ENCODE measurements around the gene NDST1. TPM values are rescaled to one million over a fixed set of nuclear protein-coding genes. Genes with fewer than 3 reads are reported as not detected.

The NDST1 gene
- total RNA-seq, 4 donors from 2014 or later, result 32.4 to 104 (median 42.6) TPM

DNA sequence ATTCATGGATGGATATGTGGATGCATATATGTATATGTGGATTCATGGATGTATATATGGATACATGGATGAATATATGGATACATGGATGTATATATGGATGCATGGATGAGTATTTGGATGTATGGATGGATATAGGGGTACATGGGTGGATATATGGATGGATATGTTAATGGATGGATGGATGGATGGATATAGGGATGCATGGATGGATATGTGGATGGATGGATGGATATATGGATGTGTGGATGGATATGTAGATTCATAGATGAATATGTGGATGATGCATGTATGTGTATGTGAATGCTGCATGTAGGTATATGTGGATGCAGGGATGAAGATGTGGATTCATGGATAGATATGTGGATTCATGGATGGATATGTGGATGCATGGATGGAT, 79.1 kb downstream of the NDST1 start:
- TF ChIP-seq, protein P1, sequence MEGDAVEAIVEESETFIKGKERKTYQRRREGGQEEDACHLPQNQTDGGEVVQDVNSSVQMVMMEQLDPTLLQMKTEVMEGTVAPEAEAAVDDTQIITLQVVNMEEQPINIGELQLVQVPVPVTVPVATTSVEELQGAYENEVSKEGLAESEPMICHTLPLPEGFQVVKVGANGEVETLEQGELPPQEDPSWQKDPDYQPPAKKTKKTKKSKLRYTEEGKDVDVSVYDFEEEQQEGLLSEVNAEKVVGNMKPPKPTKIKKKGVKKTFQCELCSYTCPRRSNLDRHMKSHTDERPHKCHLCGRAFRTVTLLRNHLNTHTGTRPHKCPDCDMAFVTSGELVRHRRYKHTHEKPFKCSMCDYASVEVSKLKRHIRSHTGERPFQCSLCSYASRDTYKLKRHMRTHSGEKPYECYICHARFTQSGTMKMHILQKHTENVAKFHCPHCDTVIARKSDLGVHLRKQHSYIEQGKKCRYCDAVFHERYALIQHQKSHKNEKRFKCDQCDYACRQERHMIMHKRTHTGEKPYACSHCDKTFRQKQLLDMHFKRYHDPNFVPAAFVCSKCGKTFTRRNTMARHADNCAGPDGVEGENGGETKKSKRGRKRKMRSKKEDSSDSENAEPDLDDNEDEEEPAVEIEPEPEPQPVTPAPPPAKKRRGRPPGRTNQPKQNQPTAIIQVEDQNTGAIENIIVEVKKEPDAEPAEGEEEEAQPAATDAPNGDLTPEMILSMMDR (IDR thresholded peaks at IDR 0.05; ENCODE audit: low read depth), result no peak

DNA sequence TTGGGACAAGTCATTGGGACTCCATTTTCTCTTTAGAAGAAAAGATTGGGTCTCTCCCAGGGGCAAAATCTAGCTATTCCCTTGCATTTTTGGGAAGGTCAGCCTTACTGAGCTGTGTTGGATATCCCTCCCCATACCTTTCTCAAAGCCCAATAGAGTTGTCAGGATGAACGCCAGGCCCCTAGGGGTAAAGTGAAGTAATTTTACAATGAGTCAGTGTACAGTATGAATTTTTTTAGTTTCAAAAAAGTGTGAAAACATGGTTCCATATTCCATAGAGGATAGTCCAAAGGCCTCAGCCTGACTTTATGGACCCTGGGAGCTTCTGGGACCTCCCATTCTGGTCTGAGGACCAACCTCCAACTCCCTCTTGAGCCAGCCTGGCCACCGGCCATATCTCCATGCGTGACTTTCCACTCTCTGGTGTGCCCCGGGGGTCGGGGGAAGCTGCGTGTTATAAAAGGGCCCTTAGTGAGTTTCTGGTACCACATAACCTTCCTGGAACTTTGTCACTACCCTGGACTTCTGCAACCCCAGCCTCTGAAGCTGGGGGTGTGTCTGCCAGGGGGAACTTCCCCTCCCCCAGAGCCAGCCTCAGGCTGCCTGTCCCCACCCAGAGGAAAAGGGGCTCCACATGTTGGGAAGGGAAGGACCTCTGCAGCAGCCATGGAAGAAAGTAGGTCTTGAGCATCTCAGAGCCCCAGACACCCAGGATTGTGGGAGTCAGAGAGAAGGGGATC, 80.1 kb downstream of the NDST1 start:
- TF ChIP-seq, protein P1 (IDR thresholded peaks at IDR 0.05; ENCODE audit: low read depth), result no peak

DNA sequence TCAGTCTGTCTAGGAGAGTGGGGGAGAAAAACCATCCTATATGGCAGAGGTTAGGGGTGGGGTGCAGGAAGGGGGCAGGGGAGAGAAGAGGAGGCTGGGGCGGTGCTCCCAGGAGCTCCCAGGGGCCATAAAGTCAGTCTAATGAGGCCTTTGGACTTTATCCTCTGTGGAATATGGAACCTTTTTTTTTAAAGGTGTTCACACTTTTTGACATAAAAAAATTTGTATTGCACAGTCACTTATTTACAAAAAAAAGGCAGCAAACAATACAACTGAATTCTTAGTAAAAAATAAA, 80.6 kb downstream of the NDST1 start:
- TF ChIP-seq, protein P1 (IDR thresholded peaks at IDR 0.05; ENCODE audit: low read depth), result no peak

DNA sequence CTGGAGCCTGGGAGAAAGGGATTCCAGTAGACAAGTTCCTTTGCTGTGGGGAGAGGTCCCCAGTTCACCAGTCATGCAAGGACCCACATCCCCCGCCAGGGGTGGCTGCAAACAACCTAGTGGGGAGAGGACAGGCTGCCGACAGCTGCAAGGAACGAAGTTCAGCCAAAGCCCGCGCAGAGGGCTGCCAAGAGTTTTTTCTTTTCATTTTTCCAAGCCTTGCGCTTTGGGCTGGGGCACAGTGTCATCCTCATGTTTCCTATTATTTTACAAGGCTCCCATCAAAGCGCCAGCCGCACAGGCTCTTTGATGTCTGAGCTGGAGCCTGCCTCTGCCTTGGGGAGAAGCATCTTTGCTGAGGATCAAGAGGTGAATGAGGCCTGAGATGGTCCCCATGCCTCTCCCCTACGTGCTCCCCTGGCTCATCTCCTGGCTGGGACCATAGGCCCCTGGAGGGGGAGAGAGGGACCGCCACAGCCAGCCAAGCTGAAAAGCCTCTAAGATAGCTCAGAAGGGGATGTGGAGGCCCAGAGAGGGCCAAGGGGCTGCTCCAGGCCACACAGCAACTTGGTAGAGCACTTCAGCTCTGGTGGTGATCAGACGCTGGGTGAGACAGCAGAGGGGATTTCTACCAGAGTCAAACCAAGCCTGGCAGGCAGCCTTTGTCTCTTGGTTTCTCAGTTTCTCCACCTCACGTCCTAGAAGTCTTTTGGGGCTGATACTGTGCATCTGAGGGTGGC, 82.1 kb downstream of the NDST1 start:
- TF ChIP-seq, protein P1 (IDR thresholded peaks at IDR 0.05; ENCODE audit: low read depth), result no peak

DNA sequence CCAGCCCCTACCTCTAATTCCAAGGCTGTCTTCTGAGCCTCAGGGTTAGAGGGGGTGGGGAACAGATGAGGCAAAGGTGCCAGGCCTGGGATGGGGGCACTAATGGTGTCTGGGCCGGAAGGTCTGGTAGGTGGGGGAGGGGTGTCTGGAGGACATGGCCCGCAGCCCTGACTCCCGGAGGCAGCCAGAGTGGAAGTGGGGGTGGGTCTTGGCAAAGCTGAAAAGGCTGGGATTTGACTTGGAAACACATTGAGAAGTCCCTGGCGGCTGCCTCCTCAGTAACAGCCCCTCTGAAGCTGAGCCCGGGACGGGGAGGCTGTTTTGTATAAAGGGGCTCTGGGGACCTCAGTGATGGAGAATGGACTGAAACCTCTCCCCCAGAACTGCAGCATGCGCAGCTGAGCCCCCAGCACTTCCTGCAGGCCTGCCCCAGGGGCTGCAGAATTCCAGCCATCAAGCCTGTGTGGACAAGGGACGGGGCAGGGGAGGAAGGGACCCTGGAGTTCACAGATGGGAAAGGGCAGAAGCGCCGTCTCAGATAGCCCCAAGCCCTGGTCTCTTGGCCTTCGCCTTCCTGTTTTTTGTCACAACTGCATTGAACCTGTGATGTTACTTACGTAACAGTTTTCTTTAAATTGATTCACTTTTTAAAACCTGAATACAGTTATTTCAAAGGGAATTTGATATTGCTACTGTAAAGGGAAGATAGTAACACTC, 83.2 kb downstream of the NDST1 start:
- TF ChIP-seq, protein P1 (IDR thresholded peaks at IDR 0.05; ENCODE audit: low read depth), result no peak

DNA sequence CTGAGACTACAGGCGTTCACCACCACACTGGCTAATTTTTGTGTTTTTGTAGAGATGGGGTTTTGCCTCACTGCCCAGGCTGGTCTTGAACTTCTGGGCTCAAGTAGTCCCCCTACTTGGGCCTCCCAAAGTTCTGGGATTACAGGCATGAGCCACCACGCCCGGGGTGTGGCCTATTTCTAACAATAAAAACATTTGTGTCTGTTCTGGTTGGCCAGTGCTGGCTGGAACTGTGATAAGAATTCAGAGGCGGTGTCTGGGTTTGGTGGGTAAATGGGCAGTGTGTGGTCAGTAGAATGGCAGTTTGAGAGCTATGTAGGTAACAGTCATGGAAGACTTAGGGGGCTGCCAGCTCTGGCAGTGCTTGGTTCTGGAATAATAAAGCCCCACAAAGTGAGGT, 85.7 kb downstream of the NDST1 start:
- TF ChIP-seq, protein P1 (IDR thresholded peaks at IDR 0.05; ENCODE audit: low read depth), result no peak

DNA sequence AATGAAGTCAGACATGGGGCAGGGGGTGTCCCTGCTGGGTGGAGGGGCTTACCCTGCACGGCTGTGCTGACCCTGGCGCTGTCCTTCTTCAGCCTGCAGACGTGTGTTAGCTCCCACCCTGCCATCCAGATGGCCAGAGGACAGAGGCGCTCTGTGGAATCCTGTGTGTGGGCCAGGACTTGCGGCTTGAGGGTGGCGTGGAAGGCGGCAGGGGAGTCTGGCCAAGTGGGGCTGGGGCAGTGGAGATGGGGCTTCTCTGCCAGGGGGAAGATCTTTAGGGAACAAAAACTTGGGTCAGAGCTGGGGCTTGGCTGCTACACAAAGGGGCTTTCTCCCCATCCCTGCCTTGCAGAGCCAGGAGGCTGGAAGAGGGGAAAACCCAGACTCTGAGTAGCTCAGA, 86.1 kb downstream of the NDST1 start:
- TF ChIP-seq, protein P1 (IDR thresholded peaks at IDR 0.05; ENCODE audit: low read depth), result no peak
